Neural cell (in vitro differentiated cells): ENCODE measurements around the gene MTX1.

Experiments used
- CTCF ChIP-seq: fragments of 450-650 bp; IDR thresholded peaks from 2 replicates; pipeline ENCODE4 v1.5.1; 2014; ENCODE audit warnings: antibody characterized with exemption, mild to moderate bottlenecking, moderate library complexity; ENCODE audit not compliant: poor library complexity, severe bottlenecking
- EP300 ChIP-seq: fragments of 450-650 bp; conservative IDR thresholded peaks from 2 replicates; pipeline ENCODE4 v1.6.1; 2014; ENCODE audit warnings: antibody characterized with exemption, mild to moderate bottlenecking, moderate library complexity; ENCODE audit not compliant: poor library complexity, severe bottlenecking
- EZH2 ChIP-seq: fragments of 200-600, 300-800 bp; shearing (Covaris generic), sonication (generic); IDR thresholded peaks from 2 replicates; pipeline ENCODE4 v1.6.1; 2014; ENCODE audit warnings: antibody characterized with exemption, low read length, borderline replicate concordance, mild to moderate bottlenecking; ENCODE audit not compliant: insufficient read depth, poor library complexity, severe bottlenecking
- MXI1 ChIP-seq: fragments of 450-650 bp; conservative IDR thresholded peaks from 2 replicates; pipeline ENCODE4 v1.6.1; 2014; ENCODE audit warnings: antibody characterized with exemption, mild to moderate bottlenecking; ENCODE audit not compliant: poor library complexity, severe bottlenecking
- POLR2AphosphoS5 ChIP-seq: IDR thresholded peaks from 2 replicates; pipeline ENCODE4 v1.6.1; 2012
- RAD21 ChIP-seq: fragments of 450-650 bp; conservative IDR thresholded peaks from 2 replicates; pipeline ENCODE4 v1.6.1; 2014; ENCODE audit warnings: antibody characterized with exemption, mild to moderate bottlenecking, moderate library complexity
- SMC3 ChIP-seq: fragments of 450-650 bp; conservative IDR thresholded peaks from 2 replicates; pipeline ENCODE4 v1.6.1; 2014; ENCODE audit warnings: antibody characterized with exemption, mild to moderate bottlenecking, moderate library complexity; ENCODE audit not compliant: poor library complexity
- TAF1 ChIP-seq: IDR thresholded peaks from 2 replicates; pipeline ENCODE4 v1.6.1; 2012; ENCODE audit warnings: low read depth
- TF ChIP-seq, protein P1 (sequence below): IDR thresholded peaks from 2 replicates; pipeline ENCODE4 v1.6.1; 2012; ENCODE audit warnings: borderline replicate concordance

DNA sequence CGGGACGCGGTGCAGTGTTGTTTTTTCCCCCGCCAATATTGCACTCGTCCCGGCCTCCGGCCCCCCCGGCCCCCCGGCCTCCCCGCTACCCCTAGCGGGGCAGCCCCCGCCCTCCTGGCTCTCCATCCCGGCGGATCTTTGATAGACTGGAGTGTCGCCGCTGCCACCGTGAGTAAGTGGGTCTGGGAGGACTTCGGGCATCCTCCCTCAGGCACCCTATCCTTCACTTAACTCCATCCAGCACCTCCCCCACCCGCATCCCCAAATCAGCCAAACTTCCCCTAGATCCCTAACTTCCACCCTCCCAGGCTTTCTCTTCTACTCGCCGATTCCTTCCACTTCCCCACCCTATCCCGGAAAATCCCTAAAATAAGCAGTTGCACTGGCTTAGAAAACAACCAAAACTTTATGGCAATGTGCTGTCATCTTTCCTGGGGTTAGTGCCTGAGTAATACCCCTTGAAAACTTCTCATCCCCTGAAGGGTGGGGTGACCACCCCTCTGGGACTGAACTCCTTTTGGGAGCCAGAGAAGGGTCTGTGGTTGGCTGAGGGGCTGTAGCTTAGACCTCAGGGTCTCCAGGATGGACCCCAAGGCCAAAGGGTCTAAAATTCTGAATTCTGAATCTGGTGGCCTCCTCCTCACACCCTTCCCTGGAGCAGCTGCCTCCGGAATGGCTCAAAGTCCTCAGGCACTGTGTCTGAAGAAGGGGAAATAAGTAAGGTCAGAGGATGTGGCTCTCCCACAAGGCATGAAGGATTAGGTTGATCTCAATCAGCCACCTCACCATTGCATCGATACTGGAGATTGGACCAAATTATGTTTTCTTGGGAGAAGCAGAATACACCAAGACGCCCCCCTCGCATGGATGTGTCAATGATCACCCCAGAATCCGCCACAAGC is 13.0 kb upstream of the MTX1 start:
- TF ChIP-seq POLR2AphosphoS5, result no peak
- TF ChIP-seq, protein P1, sequence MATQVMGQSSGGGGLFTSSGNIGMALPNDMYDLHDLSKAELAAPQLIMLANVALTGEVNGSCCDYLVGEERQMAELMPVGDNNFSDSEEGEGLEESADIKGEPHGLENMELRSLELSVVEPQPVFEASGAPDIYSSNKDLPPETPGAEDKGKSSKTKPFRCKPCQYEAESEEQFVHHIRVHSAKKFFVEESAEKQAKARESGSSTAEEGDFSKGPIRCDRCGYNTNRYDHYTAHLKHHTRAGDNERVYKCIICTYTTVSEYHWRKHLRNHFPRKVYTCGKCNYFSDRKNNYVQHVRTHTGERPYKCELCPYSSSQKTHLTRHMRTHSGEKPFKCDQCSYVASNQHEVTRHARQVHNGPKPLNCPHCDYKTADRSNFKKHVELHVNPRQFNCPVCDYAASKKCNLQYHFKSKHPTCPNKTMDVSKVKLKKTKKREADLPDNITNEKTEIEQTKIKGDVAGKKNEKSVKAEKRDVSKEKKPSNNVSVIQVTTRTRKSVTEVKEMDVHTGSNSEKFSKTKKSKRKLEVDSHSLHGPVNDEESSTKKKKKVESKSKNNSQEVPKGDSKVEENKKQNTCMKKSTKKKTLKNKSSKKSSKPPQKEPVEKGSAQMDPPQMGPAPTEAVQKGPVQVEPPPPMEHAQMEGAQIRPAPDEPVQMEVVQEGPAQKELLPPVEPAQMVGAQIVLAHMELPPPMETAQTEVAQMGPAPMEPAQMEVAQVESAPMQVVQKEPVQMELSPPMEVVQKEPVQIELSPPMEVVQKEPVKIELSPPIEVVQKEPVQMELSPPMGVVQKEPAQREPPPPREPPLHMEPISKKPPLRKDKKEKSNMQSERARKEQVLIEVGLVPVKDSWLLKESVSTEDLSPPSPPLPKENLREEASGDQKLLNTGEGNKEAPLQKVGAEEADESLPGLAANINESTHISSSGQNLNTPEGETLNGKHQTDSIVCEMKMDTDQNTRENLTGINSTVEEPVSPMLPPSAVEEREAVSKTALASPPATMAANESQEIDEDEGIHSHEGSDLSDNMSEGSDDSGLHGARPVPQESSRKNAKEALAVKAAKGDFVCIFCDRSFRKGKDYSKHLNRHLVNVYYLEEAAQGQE, result no peak
- no peak for TF ChIP-seq CTCF
- TF ChIP-seq MXI1, result no peak
- no peak for TF ChIP-seq TAF1
- no peak for TF ChIP-seq RAD21
- no peak for TF ChIP-seq EZH2
- TF ChIP-seq SMC3, result no peak
- TF ChIP-seq EP300, result no peak
